Astrocyte (in vitro differentiated cells and primary cell): ENCODE data around the gene ERFE.

Source experiments
- CTCF ChIP-seq: IDR thresholded peaks from 2 replicates; pipeline ENCODE4 v1.5.1; 2011; ENCODE audit warnings: low read depth, mild to moderate bottlenecking, inconsistent platforms, low read length, moderate library complexity; ENCODE audit not compliant: insufficient read depth
- EZH2 ChIP-seq: IDR thresholded peaks from 2 replicates; pipeline ENCODE4 v1.6.1; 2012; ENCODE audit warnings: mild to moderate bottlenecking, low read length, inconsistent platforms; ENCODE audit not compliant: insufficient read depth

GRCh38 chr2:238120463-238121298, 38.1 kb upstream of the ERFE start:
- TF ChIP-seq CTCF, result no peak
- TF ChIP-seq EZH2, result no peak
